GM12892 (cell line): ENCODE results near the gene DCDC2.
"Not testable (repeated sequence)": the region's sequence is repeated elsewhere in the genome, so short reads cannot be mapped to it uniquely, and the experiment has no call there.

Experiments used
- DNase-seq: peaks from one replicate; pipeline ENCODE4 v3.0.0; 2011; ENCODE audit not compliant: insufficient read length
- FAIRE-seq: peaks from 2 replicates; lab custom pipeline; 2011; peaks lifted over from hg19 to GRCh38; lab: Jason Lieb, UNC
- POLR2A ChIP-seq: IDR thresholded peaks from 2 replicates; pipeline ENCODE4 v1.6.1; 2011; ENCODE audit warnings: low read depth, low read length, control low read depth
- POLR2AphosphoS5 ChIP-seq: IDR thresholded peaks from 2 replicates; pipeline ENCODE4 v1.6.1; 2011; ENCODE audit warnings: low read depth, low read length, control low read depth
- TAF1 ChIP-seq: IDR thresholded peaks from 2 replicates; pipeline ENCODE4 v1.6.1; 2011; ENCODE audit warnings: low read depth, mild to moderate bottlenecking, control low read depth, low read length, borderline replicate concordance

DCDC2 gene

GRCh38 chr6:24223115-24223919 is 134.5 kb downstream of the DCDC2 start:
- TF ChIP-seq POLR2A (no peak), TAF1 (no peak), POLR2AphosphoS5 (no peak)
- DNase-seq (no peak), FAIRE-seq (no peak)

DNA sequence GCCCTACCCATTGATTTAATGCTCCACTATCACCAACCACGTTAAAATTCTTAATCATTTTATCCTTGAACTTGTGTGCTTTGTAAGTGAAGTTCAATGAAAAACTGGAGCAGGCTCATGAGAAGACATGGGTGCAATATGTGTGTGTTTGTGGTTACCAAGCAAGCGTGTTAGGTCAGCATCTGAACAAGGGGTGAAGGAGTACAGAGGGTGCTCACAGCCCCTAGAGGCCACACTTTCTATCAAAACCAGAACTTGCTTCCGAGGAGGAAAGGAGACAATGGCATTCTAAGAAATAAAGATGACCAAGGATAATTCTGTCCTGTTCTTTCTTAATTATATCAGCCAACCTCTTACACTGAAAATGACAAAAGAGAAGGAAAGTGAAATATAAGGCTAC is 138.2 kb downstream of the DCDC2 start:
- DNase-seq (no peak), FAIRE-seq (no peak)
- TF ChIP-seq POLR2A (no peak), POLR2AphosphoS5 (no peak), TAF1 (no peak)

- TF ChIP-seq TAF1, result no peak
- no peak for TF ChIP-seq POLR2AphosphoS5
- no peak for TF ChIP-seq POLR2A
These were observed 142.9 kb downstream of the DCDC2 start for GRCh38 chr6:24214984-24215383.

GRCh38 chr6:24207413-24207812 is 150.4 kb downstream of the DCDC2 start:
- no peak for TF ChIP-seq POLR2AphosphoS5
- no peak for TF ChIP-seq TAF1
- TF ChIP-seq POLR2A, result no peak
- FAIRE-seq (no peak), DNase-seq (no peak)

More at GRCh38 chr6:24214984-24215383, 142.9 kb downstream of the DCDC2 start:
- no peak for DNase-seq
- no peak for FAIRE-seq

DNA sequence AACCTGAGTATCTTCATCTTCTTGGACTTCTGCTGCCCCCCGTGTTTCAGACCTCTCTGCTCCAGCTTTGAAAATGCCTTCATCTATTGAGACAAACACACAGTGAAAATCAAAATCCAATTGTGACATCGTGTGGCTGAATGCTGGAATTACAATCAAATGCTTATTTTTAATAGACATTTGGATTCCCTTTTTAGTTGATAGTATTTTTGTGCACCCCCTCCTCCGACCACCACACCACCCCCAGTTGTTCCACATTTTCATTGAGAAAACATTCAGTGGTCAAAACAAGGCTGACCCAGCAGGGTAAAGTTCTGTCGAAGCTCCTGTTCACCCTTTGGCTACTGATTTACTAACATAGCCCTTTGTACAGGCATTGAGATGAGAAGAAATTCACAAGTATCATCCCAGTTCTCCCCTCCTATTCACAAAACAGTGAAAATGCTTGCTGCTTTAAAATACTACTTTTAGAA is 152.8 kb downstream of the DCDC2 start:
- no peak for TF ChIP-seq POLR2A
- FAIRE-seq (peak; percentile 81), DNase-seq (no peak)

GRCh38 chr6:24204113-24204512 is 153.7 kb downstream of the DCDC2 start:
- not testable (repeated sequence) for DNase-seq, FAIRE-seq

- no peak for FAIRE-seq
- TF ChIP-seq POLR2AphosphoS5 (no peak), TAF1 (no peak), POLR2A (no peak)
- no peak for DNase-seq
These were observed 160.0 kb downstream of the DCDC2 start for GRCh38 chr6:24197892-24198291.

- FAIRE-seq, result no peak
- no peak for DNase-seq
- TF ChIP-seq POLR2AphosphoS5 (no peak), TAF1 (no peak), POLR2A (no peak)
These were observed 161.8 kb downstream of the DCDC2 start for GRCh38 chr6:24195836-24196597.

DNA sequence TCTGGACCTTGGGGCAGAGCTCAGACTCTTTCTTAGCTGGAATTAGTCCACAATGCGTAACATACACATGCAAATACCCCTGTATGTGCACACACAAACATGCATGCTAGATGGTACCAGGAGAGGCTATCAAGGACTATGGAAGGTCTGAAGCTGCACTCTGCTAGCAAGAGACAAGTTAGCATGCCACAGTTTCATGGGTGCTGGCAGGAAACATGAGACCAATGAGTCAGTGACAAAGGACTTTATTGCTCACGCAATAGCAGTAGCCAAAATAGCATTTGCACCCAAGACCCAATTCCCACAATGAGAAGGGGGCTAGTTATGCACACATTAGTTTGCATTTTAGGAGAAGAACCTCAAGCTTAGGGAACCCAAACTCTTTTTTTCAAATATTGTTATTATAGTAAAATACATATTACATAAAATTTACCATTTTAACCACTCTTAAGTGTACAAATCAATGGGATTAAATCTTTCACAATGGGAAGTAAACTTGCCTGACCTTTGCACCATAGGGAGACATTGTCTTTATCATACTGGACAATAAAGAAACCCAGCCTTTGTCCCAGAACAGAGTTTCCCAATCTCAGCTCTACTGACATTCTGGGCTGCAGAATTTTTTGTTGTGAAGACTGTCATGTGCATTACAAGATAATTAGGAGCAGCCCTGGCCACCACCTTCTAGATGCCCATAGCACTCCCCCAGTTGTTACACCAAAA is 162.7 kb downstream of the DCDC2 start:
- FAIRE-seq (no peak), DNase-seq (no peak)
- TF ChIP-seq POLR2A (no peak), TAF1 (no peak), POLR2AphosphoS5 (no peak)

DNA sequence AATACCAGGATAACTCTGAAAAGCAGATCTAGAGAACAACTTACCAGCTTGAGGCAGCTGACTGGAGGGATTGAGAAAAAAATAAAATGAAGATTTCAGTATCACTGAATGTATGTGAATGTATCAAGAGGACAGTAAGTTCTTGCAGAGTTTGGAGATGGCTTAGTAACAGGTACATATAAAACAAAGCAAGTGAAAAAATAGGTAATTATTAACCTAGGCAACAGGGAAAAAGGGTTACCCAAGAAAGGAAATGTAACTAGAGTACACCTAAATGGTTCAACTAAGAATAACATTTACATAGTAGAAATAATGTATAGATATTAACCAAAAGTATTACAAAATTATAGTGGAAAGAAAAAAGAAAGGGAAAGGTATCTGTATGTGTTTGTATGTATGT is 164.5 kb downstream of the DCDC2 start:
- DNase-seq (no peak), FAIRE-seq (no peak)
- TF ChIP-seq TAF1 (no peak), POLR2AphosphoS5 (no peak), POLR2A (no peak)

- DNase-seq (no peak), FAIRE-seq (no peak)
- TF ChIP-seq POLR2AphosphoS5 (no peak), TAF1 (no peak), POLR2A (no peak)
These were observed 166.5 kb downstream of the DCDC2 start for GRCh38 chr6:24191346-24191745.
